Prostate gland (tissue), 2 donors: ENCODE measurements around the gene GALNT4.

ENCODE experiments used
- CTCF ChIP-seq, 4 experiments: fragments of 200-600 bp in 2 of 4; fragments of 450-650 bp in 2 of 4; sonication (generic) in 2 of 4; IDR thresholded peaks; 1 replicate in 3 of 4; 2 replicates in 1 of 4; pipeline ENCODE4 v1.5.1; 2016 to 2019; ENCODE audit warnings: antibody characterized with exemption in 4 of 4, mild to moderate bottlenecking in 2 of 4, moderate library complexity in 2 of 4
- POLR2A ChIP-seq: fragments of 450-650 bp; IDR thresholded peaks from one replicate; pipeline ENCODE4 v1.6.1; 2016; ENCODE audit warnings: antibody characterized with exemption, mild to moderate bottlenecking

DNA sequence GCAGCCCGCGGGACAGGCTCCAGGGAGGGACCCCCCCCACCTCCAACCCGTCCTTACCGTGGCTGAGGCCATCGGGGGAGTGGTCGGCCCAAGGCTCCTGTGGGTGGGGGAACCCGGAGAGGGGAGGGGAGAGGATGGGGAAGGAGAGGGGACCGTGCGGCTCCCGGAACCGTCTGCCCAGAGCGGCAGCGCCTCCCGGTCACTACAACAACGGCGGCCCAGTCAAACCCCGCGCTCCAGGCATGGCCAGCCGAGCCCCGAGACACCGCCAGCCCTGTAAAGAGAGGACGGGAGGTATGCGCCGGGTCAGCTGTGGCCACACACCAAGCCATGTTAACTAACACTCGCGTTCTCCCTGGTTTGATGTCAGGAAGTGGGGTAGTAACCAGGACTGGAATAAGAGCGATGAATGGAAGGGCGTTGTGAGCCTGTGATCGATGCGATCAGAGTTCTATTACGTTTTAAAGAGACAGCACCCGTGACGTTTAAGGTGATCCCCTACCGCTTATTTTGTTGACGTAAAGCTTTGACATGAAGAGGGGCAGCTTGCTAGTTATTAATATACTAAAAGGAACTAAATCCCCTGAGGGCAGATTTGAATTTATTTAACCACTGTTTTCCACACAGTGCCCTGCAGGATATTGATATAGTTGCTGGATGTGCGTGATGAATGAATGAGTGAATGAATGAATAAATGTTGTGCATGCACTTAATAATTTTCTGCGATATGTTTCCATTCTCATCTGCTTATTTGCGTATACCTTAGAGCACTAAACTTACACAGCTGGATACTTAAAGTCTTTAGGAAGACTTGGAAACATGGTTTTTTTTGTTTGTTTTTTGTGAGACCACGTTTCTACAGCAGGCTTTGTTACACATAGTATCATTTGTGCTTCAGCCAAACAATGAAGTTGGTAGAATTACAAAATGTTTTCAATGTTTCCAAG, 1.5 kb upstream of the GALNT4 start, which contains the start of gene POC1B:
- peak in 2 of 4 experiments; percentile 11 to 34 for TF ChIP-seq CTCF (IDR thresholded peaks at IDR 0.05)
- no peak for TF ChIP-seq POLR2A
